ENCODE measurements around the gene CPT1C. TPM values are rescaled to one million over a fixed set of nuclear protein-coding genes. Genes with fewer than 3 reads are reported as not detected.

Gene CPT1C
- total RNA-seq, 4 donors from 2014 or later: 0.38 to 2.6 (median 0.85) TPM; not detected in 1

- TF ChIP-seq CTCF (IDR thresholded peaks at IDR 0.05; ENCODE audit: low read depth): no peak
These were observed 39.7 kb upstream of the CPT1C start for GRCh38 chr19:49651029-49651819.

GRCh38 chr19:49651820-49652550 is 38.9 kb upstream of the CPT1C start:
- TF ChIP-seq CTCF (IDR thresholded peaks at IDR 0.05; ENCODE audit: low read depth): no peak

GRCh38 chr19:49652551-49653465 is 38.1 kb upstream of the CPT1C start:
- TF ChIP-seq CTCF (IDR thresholded peaks at IDR 0.05; ENCODE audit: low read depth): no peak

GRCh38 chr19:49653466-49653806 is 37.5 kb upstream of the CPT1C start:
- TF ChIP-seq CTCF (IDR thresholded peaks at IDR 0.05; ENCODE audit: low read depth): no peak

GRCh38 chr19:49654581-49654980 is 36.3 kb upstream of the CPT1C start:
- TF ChIP-seq CTCF (IDR thresholded peaks at IDR 0.05; ENCODE audit: low read depth): no peak

- TF ChIP-seq CTCF (IDR thresholded peaks at IDR 0.05; ENCODE audit: low read depth): no peak
These were observed 35.1 kb upstream of the CPT1C start for GRCh38 chr19:49655570-49656455.
